Spleen (tissue), 7 donors: ENCODE measurements around the gene DISP2.

Experiments
- POLR2AphosphoS5 ChIP-seq, 3 donors: sonication (generic); formaldehyde crosslinking; IDR thresholded peaks; one replicate each; pipeline ENCODE4 v1.5.1; 2017; ENCODE audit warnings: antibody characterized with exemption in 3 of 3
- TF ChIP-seq, protein P1 (sequence below), 11 experiments: fragments of 200-600 bp in 7 of 11; fragments of 450-650 bp in 4 of 11; sonication (generic) in 4 of 11; IDR thresholded peaks in 8 of 11; conservative IDR thresholded peaks in 3 of 11; 1 replicate in 7 of 11; 2 replicates in 4 of 11; pipeline versions ENCODE4 v1.4.0 to v1.8.0; 2016 to 2021; ENCODE audit warnings: antibody characterized with exemption in 11 of 11, inconsistent platforms in 4 of 11, mild to moderate bottlenecking in 1 of 11
- donor health status: DM: no; HTN: no; CAD: no; lungs with moderate emphysema.
- donor health status: DM: no; HTN: no; CAD: no.
- donor health status: DM: no; HTN: no; CAD: no.

DNA sequence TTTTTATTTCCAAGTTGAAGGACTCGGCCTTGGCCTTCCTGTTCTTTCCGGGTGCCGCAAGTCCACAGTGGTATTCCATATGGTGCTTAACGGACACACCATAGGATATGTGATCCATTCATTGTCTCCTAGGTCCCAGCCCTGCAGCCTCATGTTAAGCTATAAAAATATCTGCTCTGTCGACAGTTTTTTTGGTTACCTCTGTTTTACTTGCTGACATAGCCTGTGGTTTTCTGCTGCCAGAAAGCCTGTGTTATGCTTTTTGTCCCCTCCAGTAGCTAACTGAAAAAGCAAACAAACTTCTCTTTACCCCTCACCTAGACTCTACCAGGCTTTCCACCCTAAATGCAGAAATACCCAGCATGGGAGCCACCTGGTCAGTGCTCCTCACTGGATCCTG is 29.3 kb upstream of the DISP2 start:
- TF ChIP-seq, protein P1, sequence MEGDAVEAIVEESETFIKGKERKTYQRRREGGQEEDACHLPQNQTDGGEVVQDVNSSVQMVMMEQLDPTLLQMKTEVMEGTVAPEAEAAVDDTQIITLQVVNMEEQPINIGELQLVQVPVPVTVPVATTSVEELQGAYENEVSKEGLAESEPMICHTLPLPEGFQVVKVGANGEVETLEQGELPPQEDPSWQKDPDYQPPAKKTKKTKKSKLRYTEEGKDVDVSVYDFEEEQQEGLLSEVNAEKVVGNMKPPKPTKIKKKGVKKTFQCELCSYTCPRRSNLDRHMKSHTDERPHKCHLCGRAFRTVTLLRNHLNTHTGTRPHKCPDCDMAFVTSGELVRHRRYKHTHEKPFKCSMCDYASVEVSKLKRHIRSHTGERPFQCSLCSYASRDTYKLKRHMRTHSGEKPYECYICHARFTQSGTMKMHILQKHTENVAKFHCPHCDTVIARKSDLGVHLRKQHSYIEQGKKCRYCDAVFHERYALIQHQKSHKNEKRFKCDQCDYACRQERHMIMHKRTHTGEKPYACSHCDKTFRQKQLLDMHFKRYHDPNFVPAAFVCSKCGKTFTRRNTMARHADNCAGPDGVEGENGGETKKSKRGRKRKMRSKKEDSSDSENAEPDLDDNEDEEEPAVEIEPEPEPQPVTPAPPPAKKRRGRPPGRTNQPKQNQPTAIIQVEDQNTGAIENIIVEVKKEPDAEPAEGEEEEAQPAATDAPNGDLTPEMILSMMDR (IDR thresholded peaks at IDR 0.05 in 8 of 11, conservative IDR thresholded peaks at IDR 0.05 in 3 of 11): no peak
- no peak for TF ChIP-seq POLR2AphosphoS5 (IDR thresholded peaks at IDR 0.05)
